Erythroblast (primary cell): ENCODE measurements around the gene VAMP2.

Experiments
- DNase-seq, 2 experiments: peaks; one replicate each; lab custom pipeline; 2025; lab: John Stamatoyannopoulos, UW
- GATA1 ChIP-seq: IDR thresholded peaks from 2 replicates; pipeline ENCODE4 v1.6.1; 2011; ENCODE audit warnings: low read depth, mild to moderate bottlenecking, control low read depth, low read length, moderate library complexity
- POLR2A ChIP-seq: IDR thresholded peaks from 2 replicates; pipeline ENCODE4 v1.6.1; 2011; ENCODE audit warnings: mild to moderate bottlenecking, low read length

Gene VAMP2

GRCh38 chr17:8109661-8110455, 52.9 kb downstream of the VAMP2 start:
- no peak for TF ChIP-seq POLR2A
- no peak for TF ChIP-seq GATA1
- peak; percentile 53 to 78 for DNase-seq
